HG03342 (cell line): Measurements from ENCODE around the gene SUZ12.
"Not testable (repeated sequence)": the region's sequence is repeated elsewhere in the genome, so short reads cannot be mapped to it uniquely, and the experiment has no call there.

ENCODE experiments used
- ATAC-seq: cut with Tn5 transposase; IDR thresholded peaks from one replicate; pipeline ENCODE4 v1.9.1; 2021; ENCODE audit warnings: mild to moderate bottlenecking, moderate library complexity; ENCODE audit not compliant: unreplicated experiment

The SUZ12 gene

GRCh38 chr17:32033812-32034211 is 97.0 kb downstream of the SUZ12 start:
- not testable (repeated sequence) for ATAC-seq

GRCh38 chr17:32040246-32040645 is 103.4 kb downstream of the SUZ12 start:
- ATAC-seq: not testable (repeated sequence)

- ATAC-seq: not testable (repeated sequence)
These were observed 104.6 kb downstream of the SUZ12 start for GRCh38 chr17:32041306-32041875.

GRCh38 chr17:32042266-32042665 is 105.5 kb downstream of the SUZ12 start:
- not testable (repeated sequence) for ATAC-seq

GRCh38 chr17:32045611-32046010 is 108.8 kb downstream of the SUZ12 start:
- ATAC-seq: not testable (repeated sequence)

GRCh38 chr17:32047663-32048062 is 110.9 kb downstream of the SUZ12 start:
- not testable (repeated sequence) for ATAC-seq
